HG03097 (cell line): Measurements from ENCODE around the gene CECR2.
"Not testable (repeated sequence)": the region's sequence is repeated elsewhere in the genome, so short reads cannot be mapped to it uniquely, and the experiment has no call there.

Experiments used
- ATAC-seq: cut with Tn5 transposase; IDR thresholded peaks from one replicate; pipeline ENCODE4 v1.9.1; 2021; ENCODE audit not compliant: unreplicated experiment, low FRiP score

Gene CECR2

DNA sequence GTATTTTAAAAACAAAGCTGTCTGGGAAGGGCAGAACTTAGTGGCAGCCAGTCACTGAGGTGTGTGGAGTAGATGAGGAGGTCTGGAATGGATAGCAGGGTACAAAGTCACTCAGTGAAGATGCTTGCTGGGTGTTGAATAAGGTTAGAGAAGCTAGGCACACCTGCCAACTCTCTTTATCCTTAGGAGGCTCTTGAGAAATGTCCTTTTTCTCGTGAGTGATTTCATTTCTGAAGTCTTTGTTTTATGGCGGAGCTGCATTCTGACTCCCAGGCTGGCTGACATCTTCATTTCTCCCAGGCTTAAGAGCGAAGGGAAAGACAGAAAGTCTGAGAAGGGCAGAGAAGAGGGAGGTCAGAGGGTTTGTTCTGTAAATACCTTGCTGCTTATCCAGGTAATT, 31.0 kb downstream of the CECR2 start:
- no peak for ATAC-seq

DNA sequence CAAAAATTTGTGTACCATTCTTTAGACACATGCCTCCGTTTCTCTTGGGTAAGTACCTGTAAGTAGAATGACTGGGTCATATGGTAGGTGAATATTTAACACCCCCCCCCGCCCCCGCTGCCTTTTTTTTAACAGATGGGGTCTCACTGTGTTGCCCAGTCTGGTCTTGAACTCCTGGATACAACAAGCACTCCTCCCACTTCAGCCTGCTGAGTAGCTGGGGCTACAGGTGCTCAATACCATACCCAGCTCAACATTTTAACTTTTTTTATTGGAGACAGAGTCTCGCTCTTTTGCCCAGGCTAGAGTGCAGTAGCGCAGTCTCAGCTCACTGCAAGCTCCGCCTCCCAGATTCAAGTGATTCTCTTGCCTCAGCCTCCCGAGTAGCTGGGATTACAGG, 32.5 kb downstream of the CECR2 start:
- no peak for ATAC-seq

DNA sequence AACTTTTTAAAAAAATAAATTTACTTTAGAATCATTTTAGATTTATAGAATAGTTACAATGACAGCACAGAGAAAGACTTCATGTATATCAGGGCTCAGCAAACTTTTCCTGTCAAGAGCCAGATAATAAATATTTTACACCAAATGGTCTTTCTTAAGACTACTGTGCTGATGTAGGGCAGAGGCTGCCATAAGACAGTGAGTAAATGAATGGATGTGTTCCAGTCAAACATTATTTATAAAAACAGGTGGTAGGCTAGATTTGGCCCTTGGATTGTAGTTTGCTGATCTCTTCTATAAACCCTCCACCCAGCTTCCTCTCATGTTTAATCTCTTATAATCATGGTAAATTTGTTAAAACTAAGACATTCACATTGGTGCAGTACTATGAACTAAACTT, 33.0 kb downstream of the CECR2 start:
- ATAC-seq = no peak

DNA sequence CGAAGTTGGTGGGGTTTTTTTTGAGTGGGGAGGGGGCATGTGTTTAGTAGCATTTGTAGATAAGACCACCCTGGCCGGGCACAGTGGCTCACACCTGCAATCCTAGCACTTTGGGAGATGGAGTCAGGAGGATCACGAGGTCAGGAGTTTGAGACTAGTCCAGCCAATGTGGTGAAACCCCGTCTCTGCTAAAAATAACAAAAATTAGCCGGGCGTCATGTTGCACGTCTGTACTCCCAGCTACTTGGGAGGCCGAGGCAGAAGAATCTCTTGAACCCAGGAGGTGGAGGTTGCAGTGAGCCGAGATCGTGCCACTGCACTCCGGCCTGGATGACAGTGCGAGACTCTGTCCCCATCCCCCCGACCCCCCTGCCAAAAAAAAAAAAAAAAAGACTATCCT, 34.6 kb downstream of the CECR2 start:
- ATAC-seq = no peak

DNA sequence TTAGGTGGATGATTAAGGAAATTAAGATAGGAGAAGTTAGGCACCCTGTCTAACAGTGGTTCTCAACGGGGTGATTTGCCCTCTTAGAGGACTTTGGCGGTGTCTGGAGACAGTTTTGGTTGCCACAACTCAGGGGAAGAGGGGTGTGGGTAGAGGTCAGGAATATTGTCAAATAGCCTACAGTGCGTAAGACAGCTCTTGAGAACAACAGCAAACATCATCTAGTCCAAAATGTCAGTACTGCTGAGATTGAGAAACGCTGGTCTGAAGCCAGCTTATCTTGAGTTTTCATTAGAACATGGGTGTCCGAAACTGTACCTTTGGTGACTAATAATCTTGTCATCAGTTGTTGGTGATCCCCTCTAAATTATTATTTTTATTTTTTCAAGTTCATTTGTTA, 38.4 kb downstream of the CECR2 start:
- no peak for ATAC-seq

DNA sequence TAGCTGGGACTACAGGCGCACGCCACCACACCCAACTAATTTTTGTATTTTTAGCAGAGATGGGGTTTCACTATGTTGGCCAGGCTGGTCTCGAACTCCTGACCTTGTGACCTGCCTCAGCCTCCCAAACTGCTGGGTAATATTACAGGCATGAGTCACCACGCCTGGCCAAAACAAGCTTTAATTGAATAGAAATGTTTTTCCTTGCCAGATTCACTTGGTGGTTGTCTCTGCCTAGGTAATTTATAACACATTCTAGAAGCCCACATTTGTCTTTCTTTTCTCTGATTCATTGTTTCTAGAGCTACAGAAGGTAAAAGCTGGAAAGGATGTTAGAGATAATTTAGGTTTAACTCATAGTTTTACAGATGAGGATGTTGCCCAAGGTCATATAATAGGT, 41.3 kb downstream of the CECR2 start:
- no peak for ATAC-seq

DNA sequence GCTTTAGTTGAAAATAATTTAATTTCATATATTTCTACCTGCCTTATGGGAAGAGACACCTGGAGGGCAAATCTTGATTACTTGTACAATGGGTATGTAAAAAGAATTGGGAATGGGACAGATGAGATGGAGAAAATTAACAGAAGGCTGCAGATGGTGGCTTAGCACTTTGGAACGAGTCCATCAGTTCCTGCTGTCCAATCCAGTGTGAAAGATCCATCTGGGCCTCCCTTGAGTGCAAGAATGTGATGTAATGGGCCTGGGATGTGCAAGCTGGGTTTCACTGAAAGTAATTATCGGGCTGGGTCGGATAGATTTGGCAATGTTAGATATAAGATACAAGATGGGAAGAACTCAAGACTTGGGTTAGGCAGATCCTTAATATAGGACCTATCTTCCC, 42.0 kb downstream of the CECR2 start:
- ATAC-seq = no peak

DNA sequence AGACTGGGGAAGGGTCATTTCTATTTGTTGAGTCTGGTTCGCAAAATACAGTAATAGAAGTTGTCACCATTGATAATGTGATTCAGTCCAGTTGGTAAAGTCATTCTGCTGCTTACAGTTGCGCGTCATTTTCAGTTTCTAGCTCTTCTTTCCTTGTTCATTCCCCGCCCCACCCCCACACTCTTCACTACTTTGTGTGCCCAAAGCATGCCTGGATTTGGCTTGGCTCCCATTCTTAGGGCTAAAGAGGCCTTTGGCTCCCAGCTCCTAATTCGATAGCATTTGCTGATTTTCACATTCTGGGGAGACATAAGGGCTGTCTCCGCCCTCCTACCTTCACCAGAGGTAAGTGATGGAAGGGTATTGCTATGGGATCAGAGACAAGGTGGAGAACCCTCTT, 43.0 kb downstream of the CECR2 start:
- ATAC-seq = no peak

DNA sequence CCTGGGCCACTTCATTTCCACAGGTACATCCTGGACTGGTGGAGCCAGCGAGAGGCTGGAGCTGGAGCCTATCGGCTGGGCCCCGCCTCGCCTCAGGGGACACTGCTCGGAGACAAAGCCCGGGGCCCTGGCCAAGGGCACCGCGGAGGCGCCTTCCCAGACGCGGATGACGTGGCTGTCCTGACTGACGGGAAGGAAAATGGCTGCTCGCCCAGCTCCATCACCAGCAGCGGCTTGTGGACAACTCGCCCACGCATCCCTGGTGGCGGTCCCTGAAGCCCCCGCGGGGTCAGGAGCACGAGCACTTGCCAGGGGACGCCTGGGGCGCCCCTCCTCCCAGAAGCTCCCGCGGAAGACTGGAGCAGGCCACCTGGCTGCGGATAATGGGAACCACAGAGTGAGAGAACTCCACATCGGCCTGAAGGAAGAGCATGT, 49.6 kb downstream of the CECR2 start:
- ATAC-seq = no peak

DNA sequence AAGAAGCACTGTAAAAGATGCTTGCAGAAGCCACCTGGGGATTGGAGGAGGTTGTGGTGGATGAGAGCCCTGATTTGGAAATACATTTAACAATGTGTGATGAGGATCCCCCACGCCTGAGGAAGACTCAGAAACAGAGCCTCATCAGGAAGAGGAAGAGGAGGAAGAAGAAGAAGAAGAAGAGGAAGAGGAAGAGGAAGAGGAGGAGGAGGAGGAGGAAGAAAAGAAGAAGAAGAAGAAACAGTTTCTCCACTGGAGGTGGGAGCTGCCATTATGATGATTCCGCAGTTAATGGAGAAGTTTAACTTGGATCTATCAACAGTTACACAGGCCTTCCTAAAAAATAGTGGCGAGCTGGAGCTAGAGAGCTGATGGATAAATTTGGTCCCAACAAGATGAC, 50.1 kb downstream of the CECR2 start:
- no peak for ATAC-seq

DNA sequence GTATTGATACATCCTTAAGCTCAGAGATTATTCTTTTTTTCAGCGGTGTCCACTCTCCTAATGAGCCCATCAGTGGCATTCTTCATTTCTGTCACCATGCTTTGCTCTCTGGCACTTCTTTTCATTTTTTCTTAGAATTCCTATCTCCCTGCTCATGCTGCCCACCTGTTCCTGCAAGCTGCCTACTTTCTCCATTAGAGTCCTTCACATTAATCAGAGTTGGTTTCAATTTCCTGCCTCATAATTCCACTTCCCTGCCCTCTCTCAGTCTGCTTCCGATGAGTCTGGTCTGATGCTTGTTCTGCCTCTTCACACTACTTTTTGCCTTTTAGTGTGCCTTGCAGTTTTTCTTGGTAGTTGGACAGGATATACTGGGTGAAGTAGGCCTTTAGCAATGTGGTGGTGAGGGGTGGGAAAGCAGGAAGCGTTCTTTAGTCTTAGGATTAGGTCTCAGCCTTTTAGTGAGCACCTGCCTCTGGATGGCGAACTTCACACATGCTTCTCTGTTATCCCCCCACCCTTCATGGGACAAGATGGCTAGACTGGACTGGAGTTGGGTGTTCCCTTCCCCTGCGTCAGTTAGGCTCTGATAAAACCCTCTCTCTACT, 53.6 kb downstream of the CECR2 start:
- no peak for ATAC-seq

DNA sequence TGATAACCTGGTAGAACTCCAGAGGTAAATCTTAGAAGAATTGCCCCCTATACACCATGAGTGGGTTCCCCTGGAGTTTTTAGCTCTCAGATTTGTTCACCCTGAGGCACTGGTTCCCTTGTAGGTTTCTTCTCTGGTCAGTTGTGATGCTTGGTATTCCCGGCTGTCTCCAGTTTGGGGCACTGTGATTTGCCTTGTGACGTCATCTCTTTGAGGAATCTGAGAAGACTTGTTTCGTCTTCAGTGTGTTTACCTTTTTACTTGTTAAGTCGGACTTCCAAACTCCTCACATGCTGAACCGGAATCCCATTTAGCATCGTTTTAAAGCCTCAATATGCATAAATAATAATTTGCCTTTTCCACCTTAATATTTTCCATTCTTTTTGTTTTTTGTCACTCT, 54.4 kb downstream of the CECR2 start:
- ATAC-seq = no peak

DNA sequence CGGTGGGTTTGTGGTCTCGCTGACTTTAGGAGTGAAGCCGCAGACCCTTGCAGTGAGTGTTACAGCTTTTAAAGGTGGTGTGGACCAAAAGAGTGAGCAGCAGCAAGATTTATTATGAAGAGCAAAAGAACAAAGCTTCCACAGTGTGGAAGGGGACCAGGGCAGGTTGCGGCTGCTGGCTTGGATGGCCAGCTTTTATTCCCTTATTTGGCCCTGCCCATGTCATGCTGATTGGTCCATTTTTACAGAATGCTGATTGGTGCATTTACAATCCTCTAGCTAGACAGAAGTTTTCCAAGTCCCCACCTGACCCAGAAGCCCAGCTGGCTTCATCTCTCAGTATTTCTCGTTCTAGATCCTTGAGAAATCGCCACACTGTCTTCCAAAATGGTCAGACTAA, 58.3 kb downstream of the CECR2 start:
- not testable (repeated sequence) for ATAC-seq

DNA sequence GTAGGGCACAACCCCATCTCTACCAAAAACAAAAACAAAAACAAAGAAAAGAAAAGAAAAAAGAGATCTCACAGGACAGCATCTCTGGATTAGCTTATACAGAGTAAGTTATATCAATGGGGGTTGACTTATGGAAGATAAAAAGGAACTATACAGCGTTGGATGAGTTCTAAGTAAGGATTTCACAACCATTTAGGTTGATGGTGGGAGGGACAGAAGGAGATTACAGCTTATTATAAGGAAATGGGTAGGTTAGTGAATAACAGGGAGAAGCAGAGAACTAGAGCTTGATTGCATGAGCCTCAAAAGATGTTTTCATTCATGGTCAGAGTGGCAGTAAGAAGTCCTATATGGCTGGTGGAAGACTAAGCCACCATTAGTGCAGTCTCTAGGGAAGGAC, 60.3 kb downstream of the CECR2 start:
- no peak for ATAC-seq

DNA sequence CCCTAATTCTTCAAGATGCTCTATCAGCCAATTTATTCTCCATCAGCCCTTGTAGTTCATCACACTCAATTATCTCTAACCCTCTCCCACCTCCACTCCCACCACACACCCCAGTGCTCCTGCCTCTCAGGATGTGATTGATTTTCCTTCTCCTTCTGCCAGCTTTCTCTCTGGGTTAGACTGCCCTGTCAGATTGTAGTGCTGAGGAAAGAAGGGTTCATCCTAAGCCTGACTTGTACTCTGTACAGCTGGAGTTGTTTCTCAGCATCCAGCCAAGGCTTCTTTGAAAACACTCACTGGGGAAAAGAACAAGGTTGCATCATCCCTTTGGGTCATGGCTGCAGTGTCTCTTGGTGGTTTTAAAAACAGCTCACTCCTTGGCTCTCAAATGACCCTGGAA, 61.2 kb downstream of the CECR2 start:
- ATAC-seq = no peak

DNA sequence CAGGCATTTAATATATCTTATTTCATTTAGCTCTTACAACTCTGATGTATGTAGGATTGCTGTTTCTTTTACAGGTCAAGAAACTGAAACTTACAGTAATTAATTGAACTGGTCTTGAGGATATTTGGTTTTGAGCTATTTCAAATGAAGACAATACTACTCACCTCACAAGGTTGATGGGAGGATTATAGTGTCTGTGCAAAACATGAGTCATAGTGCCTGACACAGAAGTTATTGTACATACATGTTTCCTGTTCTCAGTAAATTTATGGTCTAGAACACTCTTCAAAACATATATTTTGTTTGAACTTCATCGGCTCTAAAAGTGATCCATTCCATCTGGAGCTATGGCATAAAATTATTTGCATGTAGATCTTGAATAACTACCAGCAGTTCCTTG, 61.9 kb downstream of the CECR2 start:
- no peak for ATAC-seq

DNA sequence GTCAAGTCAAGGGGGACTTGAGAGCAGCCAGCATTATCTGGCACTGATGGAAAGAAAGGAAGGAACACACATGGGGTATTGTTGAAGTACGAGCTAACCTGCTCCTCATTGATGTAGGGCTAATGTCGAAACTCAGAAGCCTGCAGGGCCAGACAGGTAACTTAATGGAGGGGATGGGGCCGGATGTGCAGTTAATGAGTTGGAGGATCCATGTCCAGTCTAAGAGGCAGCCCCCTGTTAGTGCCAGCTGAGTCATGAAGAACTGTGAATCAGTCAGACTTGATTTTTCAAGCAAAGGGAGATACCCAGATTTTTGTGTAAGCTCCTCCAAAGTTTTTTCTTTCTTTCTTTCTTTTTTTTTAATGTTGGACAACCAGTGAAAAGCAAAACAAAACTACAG, 65.6 kb downstream of the CECR2 start:
- no peak for ATAC-seq

DNA sequence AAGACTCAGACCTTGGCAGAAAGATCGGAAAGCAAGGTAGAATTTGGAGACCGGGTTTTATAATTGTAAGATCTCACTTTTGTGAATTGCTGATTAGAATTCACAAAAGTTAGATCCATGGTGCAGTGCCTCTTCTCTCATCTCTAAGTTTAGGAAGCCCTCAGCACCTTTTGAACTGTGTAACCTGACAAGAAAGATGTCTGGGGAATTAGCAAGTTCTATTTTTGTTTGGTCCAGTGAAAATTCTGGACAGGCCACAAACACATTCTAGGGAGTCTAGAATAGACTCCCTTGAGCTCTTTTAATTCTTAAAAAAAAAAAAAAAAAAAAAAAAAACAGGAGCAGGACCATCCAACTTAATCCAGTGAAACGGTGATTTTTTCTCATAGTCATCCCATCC, 66.1 kb downstream of the CECR2 start:
- ATAC-seq = no peak

DNA sequence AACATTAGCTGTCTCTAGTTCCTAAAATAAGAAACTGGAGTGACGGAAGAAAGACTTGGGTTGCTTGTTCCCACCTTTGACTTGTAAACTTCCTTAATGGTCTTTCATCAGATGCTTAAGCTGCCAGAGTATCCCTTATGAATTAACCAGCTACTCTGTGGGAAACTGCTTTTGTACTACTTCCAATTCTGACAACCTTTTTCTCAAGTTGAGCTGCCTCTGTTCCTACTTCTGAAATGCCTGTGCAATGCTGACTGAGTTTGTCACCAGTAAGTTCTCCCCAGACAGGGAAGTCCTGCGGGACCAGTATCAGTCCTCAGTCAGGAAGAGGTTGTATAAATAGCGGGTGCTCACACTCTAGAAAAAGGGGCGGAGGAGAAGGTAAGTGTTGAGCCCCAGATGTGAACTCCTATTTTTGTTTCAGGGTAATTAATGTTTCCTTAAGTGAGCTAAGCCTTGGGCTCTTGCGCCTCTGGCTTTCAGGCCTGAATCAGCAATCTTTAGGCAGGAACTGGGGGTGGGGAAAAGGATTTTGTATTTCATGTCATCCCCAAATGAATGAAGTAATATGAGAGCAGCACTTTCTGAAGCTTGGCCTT, 67.2 kb downstream of the CECR2 start:
- no peak for ATAC-seq

DNA sequence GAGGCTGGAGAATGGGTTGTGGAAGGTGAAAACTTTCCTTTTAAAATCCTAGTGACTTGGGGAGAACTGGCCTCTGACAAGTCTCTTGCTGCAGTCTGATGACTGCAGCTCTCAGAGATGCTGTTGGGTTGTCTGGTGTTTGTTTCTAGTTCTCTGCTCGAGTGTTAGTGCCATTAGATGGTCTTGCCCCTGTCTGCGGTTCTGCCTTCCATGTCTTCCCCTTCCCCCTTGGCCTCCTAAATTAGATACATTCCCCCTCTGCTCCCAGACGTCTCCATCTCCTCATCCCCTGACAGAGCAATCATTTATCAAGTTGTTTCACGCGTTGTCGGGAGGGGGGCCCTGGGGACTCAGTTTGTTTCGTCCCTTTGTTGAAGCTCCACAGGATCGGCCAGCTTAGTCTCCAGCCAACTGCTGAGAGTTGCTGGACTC, 67.7 kb downstream of the CECR2 start:
- ATAC-seq = no peak

DNA sequence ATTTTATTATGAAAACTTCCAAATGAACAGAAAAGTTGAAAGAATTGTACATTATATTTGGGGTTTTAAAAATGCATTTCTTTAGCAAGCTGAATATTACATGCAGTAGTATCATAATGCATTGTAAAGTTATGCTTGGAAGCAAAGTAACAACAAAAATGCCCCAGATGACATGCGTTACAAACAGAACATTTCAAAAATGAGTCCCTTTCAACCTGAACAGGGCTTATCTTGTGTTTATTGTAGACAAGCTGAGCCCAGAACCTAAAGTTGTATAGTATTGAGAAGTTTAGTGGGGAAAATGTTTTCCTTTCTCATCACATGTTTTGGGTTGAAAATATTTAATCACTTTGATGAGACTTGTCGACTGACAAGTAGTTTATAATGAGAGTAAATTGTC, 68.8 kb downstream of the CECR2 start:
- no peak for ATAC-seq

DNA sequence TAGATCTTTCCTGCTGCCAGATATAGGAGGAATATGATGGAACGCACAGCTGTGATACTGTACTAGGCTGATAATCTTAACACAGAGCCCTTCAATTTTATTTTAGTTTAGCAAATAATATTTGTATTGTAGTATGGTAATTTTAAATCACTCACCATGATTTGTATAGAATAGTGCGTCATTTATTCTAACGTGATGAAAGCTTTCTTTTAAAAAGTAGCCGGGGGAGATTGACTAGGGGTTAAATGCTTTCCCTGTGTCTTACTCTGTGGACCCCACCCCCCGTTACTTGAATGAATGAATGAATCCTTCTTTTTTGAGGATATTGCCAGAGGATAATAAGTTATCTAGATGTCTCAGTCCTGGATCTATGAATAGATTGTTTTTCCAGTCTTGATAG, 72.1 kb downstream of the CECR2 start:
- ATAC-seq = no peak
